Gastroesophageal sphincter (tissue), 4 donors: ENCODE data around the gene STING1. TPM values are rescaled to one million over a fixed set of nuclear protein-coding genes. Genes with fewer than 3 reads are reported as not detected.

Experiments
- ATAC-seq: fragments of 150-250 bp; one replicate; pipeline ENCODE4 v1.9.1; 2016; ENCODE audit warnings: mild to moderate bottlenecking, moderate library complexity
- H3K27ac ChIP-seq, 4 donors: fragments of 200-600 bp; sonication (generic) in 3 of 4; 1 replicate in 3 of 4; 2 replicates in 1 of 4; pipeline ENCODE4 v1.5.1; 2016 to 2019
- H3K27me3 ChIP-seq: fragments of 200-600 bp; sonication (generic); one replicate; pipeline ENCODE4 v1.5.1; 2019
- H3K36me3 ChIP-seq, 2 donors: fragments of 200-600 bp; sonication (generic); one replicate each; pipeline ENCODE4 v1.5.1; 2019; ENCODE audit warnings: control low read depth in 1 of 2
- H3K4me1 ChIP-seq, 3 donors: fragments of 200-600 bp; sonication (generic); 1 replicate in 2 of 3; 2 replicates in 1 of 3; pipeline ENCODE4 v1.5.1; 2016 to 2019; ENCODE audit warnings: control low read depth in 2 of 3
- H3K4me3 ChIP-seq, 2 donors: fragments of 200-600 bp; sonication (generic); one replicate each; pipeline ENCODE4 v1.5.1; 2019; ENCODE audit warnings: mild to moderate bottlenecking in 1 of 2, moderate library complexity in 1 of 2
- H3K9me3 ChIP-seq, 3 donors: fragments of 200-600 bp; sonication (generic); one replicate each; pipeline ENCODE4 v1.5.1; 2017 to 2019; ENCODE audit warnings: control low read depth in 2 of 3
- EP300 ChIP-seq: sonication (generic); formaldehyde crosslinking; IDR thresholded peaks from one replicate; pipeline ENCODE4 v1.6.1; 2017; ENCODE audit warnings: antibody characterized with exemption, mild to moderate bottlenecking
- POLR2A ChIP-seq, 2 donors: fragments of 450-650 bp; IDR thresholded peaks; one replicate each; pipeline ENCODE4 v1.6.1; 2017; ENCODE audit warnings: antibody characterized with exemption in 2 of 2, mild to moderate bottlenecking in 2 of 2, moderate library complexity in 1 of 2
- POLR2AphosphoS5 ChIP-seq: sonication (generic); formaldehyde crosslinking; IDR thresholded peaks from one replicate; pipeline ENCODE4 v1.6.1; 2017; ENCODE audit warnings: antibody characterized with exemption
- WGBS, 2 donors: methylation state at CpG; one replicate each; pipeline ENCODE4 v1.1.5; 2018; ENCODE audit warnings: low coverage in 1 of 2; 5-methylcytosine and 5-hydroxymethylcytosine counted together
- total RNA-seq, 4 donors: library from RNA; depleted of rRNA; stranded (reverse); fragments of >200 nt; gene quantifications; one replicate each; pipeline ENCODE4 v1.1.0, GENCODE V29; 2016
- TF ChIP-seq, protein P1 (sequence below), 4 experiments: fragments of 200-600 bp in 2 of 4; fragments of 450-650 bp in 2 of 4; sonication (generic) in 1 of 4; IDR thresholded peaks; one replicate each; pipeline ENCODE4 v1.5.1; 2017 to 2019; ENCODE audit warnings: antibody characterized with exemption in 4 of 4, mild to moderate bottlenecking in 2 of 4, moderate library complexity in 2 of 4

The STING1 gene
- total RNA-seq, 4 donors from 2014 or later = 36.3 to 63.7 (median 50.6) TPM

DNA sequence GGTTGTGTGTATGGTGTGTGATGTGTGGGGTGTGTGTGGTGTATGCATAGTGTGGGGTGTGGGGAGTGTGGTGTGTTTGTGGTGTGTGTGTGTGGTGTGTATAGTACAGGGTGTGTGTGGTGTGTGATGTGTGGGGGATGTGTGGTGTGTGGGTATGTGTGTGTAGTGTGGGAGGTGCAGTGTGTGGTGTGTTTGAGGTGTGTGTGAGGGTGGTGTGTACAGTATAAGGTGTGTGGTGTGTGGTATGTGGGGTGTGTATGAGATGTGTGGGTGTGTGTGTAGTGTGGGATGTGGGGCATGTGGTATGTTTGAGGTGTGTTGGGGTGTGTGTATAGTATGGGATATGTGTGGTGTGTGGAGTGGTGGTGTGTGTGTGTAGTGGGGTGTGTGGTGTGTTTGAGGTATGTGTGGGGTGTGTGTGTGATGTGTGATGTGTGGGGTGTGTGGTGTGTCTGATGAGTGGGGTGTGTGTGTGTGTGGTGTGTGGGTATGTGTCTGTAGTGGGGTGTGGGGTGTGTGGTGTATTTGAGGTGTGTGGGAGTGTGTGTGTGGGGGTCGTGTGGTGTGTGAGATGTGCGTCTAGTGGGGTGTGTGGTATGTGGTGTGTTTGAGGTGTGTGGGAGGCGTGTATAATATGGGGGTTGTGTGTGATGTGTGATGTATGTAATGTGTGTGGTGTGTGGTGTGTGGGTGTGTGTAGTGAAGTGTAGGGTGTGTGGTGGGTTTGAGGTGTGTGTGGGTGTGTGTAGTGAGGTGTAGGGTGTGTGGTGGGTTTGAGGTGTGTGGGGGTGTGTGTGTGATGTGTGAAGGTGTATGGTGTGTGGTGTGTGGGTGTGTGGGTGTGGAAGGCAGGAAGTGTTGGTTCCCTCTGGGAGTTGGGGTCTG lies 28.6 kb downstream of the STING1 start:
- H3K36me3 ChIP-seq = no peaks in the 10 kb centered on the region
- no peaks in the 10 kb centered on the region for H3K9me3 ChIP-seq
- H3K27ac ChIP-seq = no peak overlapping the region
- no peak overlapping the region for H3K4me3 ChIP-seq
- WGBS, 2 donors = 69 to 76% methylated on average over 3 of the region's 3 CpGs
- no peak for ATAC-seq
- H3K4me1 ChIP-seq = no peaks in the 10 kb centered on the region
- no peak for TF ChIP-seq POLR2AphosphoS5
- TF ChIP-seq POLR2A (IDR thresholded peaks at IDR 0.05) = no peak
- H3K27me3 ChIP-seq = no peaks in the 10 kb centered on the region

DNA sequence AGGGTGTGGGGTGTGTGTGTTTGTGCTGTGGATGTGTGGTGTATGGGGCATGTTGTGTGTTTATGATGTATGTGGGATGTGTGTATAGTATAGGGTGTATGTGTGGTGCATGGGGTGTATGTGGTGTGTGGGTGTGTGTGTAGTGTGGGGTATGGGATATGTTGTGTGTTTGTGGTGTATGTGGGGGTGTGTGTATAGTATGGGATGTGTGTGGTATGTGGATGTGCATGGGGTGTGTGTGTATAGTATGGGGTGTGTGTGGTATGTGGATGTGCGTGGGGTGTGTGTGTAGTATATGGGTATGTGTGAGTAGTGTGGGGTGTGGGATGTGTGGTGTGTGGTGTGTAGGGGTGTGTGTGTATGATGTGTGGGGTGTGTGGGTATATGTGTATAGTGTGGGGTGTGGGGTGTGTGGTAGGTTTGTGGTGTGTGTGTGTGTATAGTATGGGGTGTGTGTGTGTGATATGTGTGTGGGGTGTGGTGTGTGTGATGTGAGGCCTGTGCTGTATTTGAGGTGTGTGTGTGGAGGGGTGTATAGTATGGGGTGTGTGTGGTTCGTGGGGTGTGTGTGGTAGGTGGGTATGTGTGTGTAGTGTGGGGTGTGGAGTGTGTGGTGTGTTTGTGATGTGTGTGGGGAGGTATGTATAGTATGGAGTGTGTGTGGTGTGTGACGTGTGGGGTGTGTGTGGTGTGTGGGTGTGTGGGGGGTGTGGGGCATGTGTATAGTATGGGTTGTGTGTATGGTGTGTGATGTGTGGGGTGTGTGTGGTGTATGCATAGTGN lies 30.5 kb downstream of the STING1 start:
- 65 to 71% methylated on average over 3 of the region's 3 CpGs for WGBS, 2 donors
- H3K27ac ChIP-seq = no peak overlapping the region
- peak; percentile 20 for ATAC-seq
- H3K27me3 ChIP-seq = no peaks in the 10 kb centered on the region
- H3K4me3 ChIP-seq = no peak overlapping the region
- H3K4me1 ChIP-seq = no peaks in the 10 kb centered on the region
- no peaks in the 10 kb centered on the region for H3K9me3 ChIP-seq
- no peak for TF ChIP-seq POLR2A (IDR thresholded peaks at IDR 0.05)
- TF ChIP-seq, protein P1, sequence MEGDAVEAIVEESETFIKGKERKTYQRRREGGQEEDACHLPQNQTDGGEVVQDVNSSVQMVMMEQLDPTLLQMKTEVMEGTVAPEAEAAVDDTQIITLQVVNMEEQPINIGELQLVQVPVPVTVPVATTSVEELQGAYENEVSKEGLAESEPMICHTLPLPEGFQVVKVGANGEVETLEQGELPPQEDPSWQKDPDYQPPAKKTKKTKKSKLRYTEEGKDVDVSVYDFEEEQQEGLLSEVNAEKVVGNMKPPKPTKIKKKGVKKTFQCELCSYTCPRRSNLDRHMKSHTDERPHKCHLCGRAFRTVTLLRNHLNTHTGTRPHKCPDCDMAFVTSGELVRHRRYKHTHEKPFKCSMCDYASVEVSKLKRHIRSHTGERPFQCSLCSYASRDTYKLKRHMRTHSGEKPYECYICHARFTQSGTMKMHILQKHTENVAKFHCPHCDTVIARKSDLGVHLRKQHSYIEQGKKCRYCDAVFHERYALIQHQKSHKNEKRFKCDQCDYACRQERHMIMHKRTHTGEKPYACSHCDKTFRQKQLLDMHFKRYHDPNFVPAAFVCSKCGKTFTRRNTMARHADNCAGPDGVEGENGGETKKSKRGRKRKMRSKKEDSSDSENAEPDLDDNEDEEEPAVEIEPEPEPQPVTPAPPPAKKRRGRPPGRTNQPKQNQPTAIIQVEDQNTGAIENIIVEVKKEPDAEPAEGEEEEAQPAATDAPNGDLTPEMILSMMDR (IDR thresholded peaks at IDR 0.05) = no peak
- TF ChIP-seq EP300 = no peak
- TF ChIP-seq POLR2AphosphoS5 = no peak
- H3K36me3 ChIP-seq = no peaks in the 10 kb centered on the region

DNA sequence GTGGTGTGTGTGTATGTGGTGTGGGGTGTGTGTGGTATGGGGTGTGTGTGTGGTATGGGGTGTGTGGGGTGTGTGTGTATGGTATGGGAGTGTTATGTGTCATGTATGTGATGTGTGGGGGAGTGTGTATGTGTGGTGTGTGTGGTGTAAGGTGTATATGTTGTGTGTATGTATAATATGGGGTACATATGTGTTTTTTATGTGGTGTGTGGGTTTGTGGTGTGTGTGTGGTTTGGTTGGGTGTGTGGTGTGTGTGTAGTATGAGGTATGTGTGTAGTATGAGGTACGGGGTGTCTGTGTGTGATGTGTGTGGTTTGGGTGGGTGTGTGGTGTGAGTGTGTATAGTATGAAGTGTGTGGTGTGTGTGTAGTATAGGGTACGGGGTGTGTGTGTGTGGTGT lies 31.4 kb downstream of the STING1 start:
- WGBS, 2 donors = 88 to 92% methylated on average over 2 of the region's 2 CpGs
- no peak for TF ChIP-seq EP300
- TF ChIP-seq, protein P1 (IDR thresholded peaks at IDR 0.05) = no peak
- TF ChIP-seq POLR2A (IDR thresholded peaks at IDR 0.05) = no peak
- TF ChIP-seq POLR2AphosphoS5 = no peak
- no peaks in the 10 kb centered on the region for H3K36me3 ChIP-seq
- no peaks in the 10 kb centered on the region for H3K4me1 ChIP-seq
- ATAC-seq = no peak
- H3K27me3 ChIP-seq = no peaks in the 10 kb centered on the region
- H3K27ac ChIP-seq = no peak overlapping the region
- no peak overlapping the region for H3K4me3 ChIP-seq
- H3K9me3 ChIP-seq = no peaks in the 10 kb centered on the region

DNA sequence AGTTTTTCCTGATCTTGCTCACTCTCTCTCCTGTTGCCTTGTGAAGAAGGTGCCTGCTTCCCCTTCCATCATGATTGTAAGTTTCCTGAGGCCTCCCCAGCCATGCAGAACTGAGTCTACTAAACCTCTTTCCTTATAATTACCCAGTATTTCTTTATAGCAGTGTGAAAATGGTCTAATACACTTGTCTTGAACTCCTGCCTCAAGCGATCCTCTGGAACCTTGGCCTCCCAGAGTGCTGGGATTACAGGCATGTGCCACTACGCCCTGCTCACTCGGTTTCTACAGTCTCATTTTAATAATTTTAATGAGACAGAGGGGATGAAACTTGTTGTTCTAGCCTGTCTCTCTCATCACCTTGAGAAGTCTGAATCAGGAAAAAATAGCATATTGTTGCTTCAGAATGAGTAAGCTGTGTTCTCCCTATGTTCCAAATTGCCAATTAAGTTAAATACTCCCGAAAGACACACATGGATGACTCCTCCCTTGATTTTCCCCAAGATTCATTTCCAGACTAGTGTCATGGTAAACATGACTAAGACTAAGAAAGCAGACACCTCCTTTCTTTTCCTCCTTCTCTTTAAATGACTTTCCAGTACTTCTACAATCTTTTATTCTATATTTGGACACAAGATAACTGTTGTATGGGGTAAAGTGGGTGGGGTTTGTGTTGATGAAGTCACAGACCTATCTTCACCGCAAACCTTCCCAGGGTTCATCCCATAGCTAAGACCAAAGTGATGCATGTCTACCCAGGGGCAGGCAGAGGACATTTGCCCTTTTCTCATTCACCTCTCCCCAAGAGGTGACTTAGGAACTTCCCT lies 35.4 kb downstream of the STING1 start:
- no peaks in the 10 kb centered on the region for H3K9me3 ChIP-seq
- no peaks in the 10 kb centered on the region for H3K4me1 ChIP-seq
- no peak overlapping the region for H3K27ac ChIP-seq
- no peaks in the 10 kb centered on the region for H3K27me3 ChIP-seq
- H3K36me3 ChIP-seq = no peaks in the 10 kb centered on the region
- WGBS, 2 donors = 77 to 89% methylated on average over 5 of the region's 5 CpGs
- TF ChIP-seq, protein P1 (IDR thresholded peaks at IDR 0.05) = no peak
- no peak for TF ChIP-seq EP300
- no peak for TF ChIP-seq POLR2AphosphoS5
- no peak for TF ChIP-seq POLR2A (IDR thresholded peaks at IDR 0.05)
- ATAC-seq = no peak
- no peak overlapping the region for H3K4me3 ChIP-seq
